Measurements from ENCODE around the gene CHI3L2.

- TF ChIP-seq EZH2 (IDR thresholded peaks at IDR 0.05; ENCODE audit: low read depth, unreplicated experiment) (no peak), CTCF (conservative IDR thresholded peaks at IDR 0.05; ENCODE audit: low read depth in 2 of 2) (no peak), STAT1 (IDR thresholded peaks at IDR 0.05; ENCODE audit: unreplicated experiment) (no peak), CREB1 (CRISPR knock-in tag; IDR thresholded peaks at IDR 0.05; ENCODE audit: low read depth) (no peak), POLR2AphosphoS5 (IDR thresholded peaks at IDR 0.05; ENCODE audit: low read depth) (no peak), REST (IDR thresholded peaks at IDR 0.05; ENCODE audit: unreplicated experiment) (no peak), NANOG (IDR thresholded peaks at IDR 0.05; ENCODE audit: borderline replicate concordance) (no peak), ETS1 (IDR thresholded peaks at IDR 0.05) (no peak), EZH2phosphoT487 (IDR thresholded peaks at IDR 0.05; ENCODE audit: unreplicated experiment) (no peak)
These were observed 47.1 kb downstream of the CHI3L2 start for GRCh38 chr1:111274653-111275052.

All from GM23338 (cell line).